ENCODE results near the gene ELOVL6. TPM values are rescaled to one million over a fixed set of nuclear protein-coding genes. Genes with fewer than 3 reads are reported as not detected.

The ELOVL6 gene
- polyA plus RNA-seq, 6 donors from 2014 or later = not detected

- ATAC-seq (ENCODE audit: low read depth in 2 of 2) (no peak), DNase-seq (no peak)
- no peaks in the 10 kb centered on the region for H3K9me3 Mint-ChIP-seq
- no peaks in the 10 kb centered on the region for H3K27me3 Mint-ChIP-seq
- H3K36me3 Mint-ChIP-seq = no peaks in the 10 kb centered on the region
- H3K27ac Mint-ChIP-seq = no peak overlapping the region
- no peak overlapping the region for H3K4me3 Mint-ChIP-seq
- H3K4me1 Mint-ChIP-seq = peaks cover 0 to 3% (median 0%) of the 10 kb centered on the region in 3 donors
Observed at GRCh38 chr4:110120506-110120905, 77.9 kb downstream of the ELOVL6 start.

DNA sequence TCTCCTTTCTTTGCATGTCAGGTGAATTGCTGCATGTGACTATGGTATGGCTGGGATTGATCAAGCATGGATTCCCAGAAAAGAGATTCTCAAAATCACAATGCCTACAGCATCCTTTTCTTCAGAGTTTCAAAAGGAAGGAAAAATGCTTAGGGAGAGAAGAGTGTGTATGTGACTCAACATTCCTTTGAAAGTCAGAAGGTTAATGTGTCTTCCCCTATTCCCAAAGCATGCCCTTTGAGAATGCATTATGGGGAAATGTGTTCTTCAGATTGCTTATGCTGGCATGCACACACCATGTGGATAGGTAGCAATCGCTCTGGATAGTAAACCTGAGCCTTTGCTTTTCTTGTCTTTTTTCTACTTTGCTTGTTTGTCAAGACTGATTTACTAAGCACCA, 78.5 kb downstream of the ELOVL6 start:
- no peak for DNase-seq
- Mint-ChIP-seq H3K4me1 (peaks cover 0 to 3% (median 0%) of the 10 kb centered on the region in 3 donors), H3K27me3 (no peaks in the 10 kb centered on the region), H3K4me3 (no peak overlapping the region), H3K27ac (no peak overlapping the region), H3K9me3 (no peaks in the 10 kb centered on the region), H3K36me3 (no peaks in the 10 kb centered on the region)
- ATAC-seq (ENCODE audit: low read depth in 2 of 2) = no peak

DNA sequence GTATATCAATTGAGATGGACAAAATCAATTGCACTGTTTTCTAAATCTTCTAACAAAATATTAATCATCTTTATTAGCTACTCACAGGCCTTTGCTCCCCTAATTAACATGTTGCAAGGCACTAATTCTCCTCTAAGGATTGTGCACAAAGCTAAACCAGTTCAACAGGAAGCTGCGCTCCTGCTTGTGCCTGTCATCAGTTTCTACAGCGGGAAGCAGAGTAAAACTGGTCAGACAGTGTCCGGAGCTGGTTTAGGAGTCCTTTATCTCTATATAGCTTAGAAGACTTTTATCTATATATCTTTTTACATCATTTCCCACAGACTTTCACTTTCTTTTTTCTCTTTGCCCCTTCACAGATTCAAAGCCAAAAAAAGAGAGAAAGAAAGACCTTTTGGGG, 79.1 kb downstream of the ELOVL6 start:
- no peak for ATAC-seq (ENCODE audit: low read depth in 2 of 2)
- H3K27me3 Mint-ChIP-seq = no peaks in the 10 kb centered on the region
- no peak overlapping the region for H3K4me3 Mint-ChIP-seq
- no peaks in the 10 kb centered on the region for H3K36me3 Mint-ChIP-seq
- peaks cover 0 to 3% (median 0%) of the 10 kb centered on the region in 3 donors for H3K4me1 Mint-ChIP-seq
- DNase-seq = no peak
- H3K27ac Mint-ChIP-seq = no peak overlapping the region
- H3K9me3 Mint-ChIP-seq = no peaks in the 10 kb centered on the region

DNA sequence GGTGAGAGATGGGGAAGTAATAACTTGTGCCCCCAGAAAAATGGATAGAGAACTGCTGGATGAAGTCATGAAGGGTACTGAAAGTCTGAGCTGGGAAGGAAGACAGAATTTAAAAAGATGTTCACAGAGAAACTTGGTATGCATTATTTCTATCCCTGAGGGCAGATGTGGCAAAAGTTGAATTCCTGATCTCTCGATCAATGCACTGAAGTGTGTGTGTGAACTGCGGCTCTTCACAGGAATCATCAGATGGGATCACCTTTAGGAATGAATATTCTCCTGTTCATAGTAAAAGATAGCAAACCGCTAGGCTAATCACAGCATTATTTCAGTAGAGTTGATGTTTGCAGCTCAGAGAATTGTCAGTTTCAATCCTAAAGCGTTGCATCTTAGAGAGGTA, 86.4 kb downstream of the ELOVL6 start:
- Mint-ChIP-seq H3K4me3 (no peak overlapping the region), H3K27ac (no peak overlapping the region)
- DNase-seq = no peak

GRCh38 chr4:110109455-110109854, 89.0 kb downstream of the ELOVL6 start:
- DNase-seq (no peak), ATAC-seq (ENCODE audit: low read depth in 2 of 2) (no peak)
- Mint-ChIP-seq H3K36me3 (no peaks in the 10 kb centered on the region), H3K27me3 (no peaks in the 10 kb centered on the region), H3K27ac (no peak overlapping the region), H3K4me3 (no peak overlapping the region), H3K9me3 (no peaks in the 10 kb centered on the region), H3K4me1 (peaks cover 3 to 7% (median 6%) of the 10 kb centered on the region in 3 donors)

More for the DNA sequence above, 86.4 kb downstream of the ELOVL6 start:
- H3K9me3 Mint-ChIP-seq = no peaks in the 10 kb centered on the region
- no peaks in the 10 kb centered on the region for H3K27me3 Mint-ChIP-seq
- H3K36me3 Mint-ChIP-seq = no peaks in the 10 kb centered on the region
- peaks cover 3 to 7% (median 6%) of the 10 kb centered on the region in 3 donors for H3K4me1 Mint-ChIP-seq
- no peak for ATAC-seq (ENCODE audit: low read depth in 2 of 2)

GRCh38 chr4:110108960-110109359, 89.5 kb downstream of the ELOVL6 start:
- no peaks in the 10 kb centered on the region for H3K27me3 Mint-ChIP-seq
- no peak overlapping the region for H3K4me3 Mint-ChIP-seq
- H3K9me3 Mint-ChIP-seq = no peaks in the 10 kb centered on the region
- H3K36me3 Mint-ChIP-seq = no peaks in the 10 kb centered on the region
- ATAC-seq (ENCODE audit: low read depth in 2 of 2) (no peak), DNase-seq (no peak)
- no peak overlapping the region for H3K27ac Mint-ChIP-seq
- peaks cover 3 to 7% (median 6%) of the 10 kb centered on the region in 3 donors for H3K4me1 Mint-ChIP-seq

DNA sequence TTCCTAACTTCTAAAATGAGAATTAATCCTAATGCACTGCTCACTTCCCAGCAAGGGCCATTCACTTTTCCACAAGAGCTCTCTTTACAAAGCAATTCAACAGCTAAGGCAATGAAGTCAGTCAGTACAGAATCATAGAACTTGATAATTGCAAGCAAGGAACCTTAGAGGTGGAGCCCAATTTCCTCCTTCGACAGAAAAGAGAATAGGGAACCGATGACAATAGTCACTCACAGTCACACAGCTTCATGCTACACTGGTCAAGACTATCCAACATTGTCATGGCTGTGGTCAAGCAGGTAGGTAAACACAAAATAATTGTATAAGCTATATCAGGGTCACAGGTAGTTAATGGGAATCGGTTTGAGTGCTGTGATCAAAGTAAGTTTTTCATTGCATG, 90.0 kb downstream of the ELOVL6 start:
- no peaks in the 10 kb centered on the region for H3K9me3 Mint-ChIP-seq
- H3K4me1 Mint-ChIP-seq = peaks cover 3 to 7% (median 6%) of the 10 kb centered on the region in 3 donors
- no peaks in the 10 kb centered on the region for H3K27me3 Mint-ChIP-seq
- ATAC-seq (ENCODE audit: low read depth in 2 of 2) (peak in 1 of 2 donors; percentile 60), DNase-seq (no peak)
- H3K4me3 Mint-ChIP-seq = no peak overlapping the region
- H3K36me3 Mint-ChIP-seq = no peaks in the 10 kb centered on the region
- H3K27ac Mint-ChIP-seq = no peak overlapping the region

- peaks cover 3 to 7% (median 6%) of the 10 kb centered on the region in 3 donors for H3K4me1 Mint-ChIP-seq
- DNase-seq (no peak), ATAC-seq (ENCODE audit: low read depth in 2 of 2) (no peak)
- H3K27ac Mint-ChIP-seq = no peak overlapping the region
- no peaks in the 10 kb centered on the region for H3K27me3 Mint-ChIP-seq
- H3K4me3 Mint-ChIP-seq = no peak overlapping the region
- H3K9me3 Mint-ChIP-seq = peaks cover 0 to 1% (median 0%) of the 10 kb centered on the region in 7 donors
- no peaks in the 10 kb centered on the region for H3K36me3 Mint-ChIP-seq
Observed at GRCh38 chr4:110107866-110108265, 90.5 kb downstream of the ELOVL6 start.

DNA sequence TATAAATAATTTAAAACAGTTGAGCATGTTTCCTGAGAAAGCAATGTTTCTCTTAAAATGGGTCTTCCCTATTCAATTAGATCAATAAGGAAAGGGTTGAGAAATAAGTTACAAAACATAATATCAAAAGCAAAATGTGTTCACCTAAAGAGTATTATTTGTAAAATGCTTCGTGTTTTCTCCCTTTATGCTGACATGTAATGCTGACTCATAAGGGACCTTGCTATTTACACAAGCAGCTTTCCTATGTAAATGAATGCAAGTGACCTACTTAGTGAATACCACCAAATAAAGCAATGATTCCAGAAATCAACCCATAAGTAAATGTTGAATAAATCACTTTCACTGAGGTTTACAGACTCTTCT, 91.5 kb downstream of the ELOVL6 start:
- Mint-ChIP-seq H3K4me1 (peaks cover 3 to 7% (median 6%) of the 10 kb centered on the region in 3 donors), H3K36me3 (no peaks in the 10 kb centered on the region), H3K9me3 (peaks cover 0 to 1% (median 0%) of the 10 kb centered on the region in 7 donors), H3K27ac (no peak overlapping the region), H3K4me3 (no peak overlapping the region), H3K27me3 (no peaks in the 10 kb centered on the region)
- ATAC-seq (ENCODE audit: low read depth in 2 of 2) = no peak
- no peak for DNase-seq

GRCh38 chr4:110104661-110105060, 93.8 kb downstream of the ELOVL6 start:
- Mint-ChIP-seq H3K27me3 (no peaks in the 10 kb centered on the region), H3K4me1 (peaks cover 3 to 7% (median 6%) of the 10 kb centered on the region in 3 donors), H3K4me3 (no peak overlapping the region), H3K9me3 (peaks cover 0 to 1% (median 0%) of the 10 kb centered on the region in 7 donors), H3K36me3 (no peaks in the 10 kb centered on the region), H3K27ac (no peak overlapping the region)
- ATAC-seq (ENCODE audit: low read depth in 2 of 2) (no peak), DNase-seq (no peak)

- no peak overlapping the region for H3K27ac Mint-ChIP-seq
- peaks cover 0 to 5% of the 10 kb centered on the region in 2 donors for H3K36me3 Mint-ChIP-seq
- no peak for DNase-seq
- no peaks in the 10 kb centered on the region for H3K27me3 Mint-ChIP-seq
- H3K4me3 Mint-ChIP-seq = no peak overlapping the region
- H3K9me3 Mint-ChIP-seq = peaks cover 0 to 1% (median 0%) of the 10 kb centered on the region in 7 donors
- no peaks in the 10 kb centered on the region for H3K4me1 Mint-ChIP-seq
- ATAC-seq (ENCODE audit: low read depth in 2 of 2) = no peak
Observed at GRCh38 chr4:110099638-110100037, 98.8 kb downstream of the ELOVL6 start.

DNA sequence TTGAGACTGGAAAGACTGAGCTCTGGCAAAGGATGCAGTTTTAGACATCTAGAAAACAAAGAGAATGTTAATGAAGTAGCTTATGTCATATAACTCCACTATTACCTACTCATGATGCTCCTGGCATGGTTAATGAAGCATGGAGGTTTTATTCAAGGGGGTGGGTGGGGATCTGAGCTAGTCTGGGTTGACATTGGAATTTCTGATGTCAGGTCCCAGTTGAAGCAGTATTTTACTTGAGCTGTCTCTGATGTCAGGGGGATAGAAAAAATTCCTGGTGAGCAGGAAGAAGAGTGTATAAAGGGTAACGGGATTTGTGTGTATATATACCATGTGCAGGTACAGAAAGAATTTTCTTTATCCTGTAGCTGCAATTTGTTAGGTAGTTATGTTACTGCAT, 102.0 kb downstream of the ELOVL6 start:
- no peaks in the 10 kb centered on the region for H3K27me3 Mint-ChIP-seq
- DNase-seq (no peak), ATAC-seq (ENCODE audit: low read depth in 2 of 2) (no peak)
- no peak overlapping the region for H3K27ac Mint-ChIP-seq
- H3K4me1 Mint-ChIP-seq = no peaks in the 10 kb centered on the region
- H3K4me3 Mint-ChIP-seq = no peak overlapping the region
- no peaks in the 10 kb centered on the region for H3K9me3 Mint-ChIP-seq
- H3K36me3 Mint-ChIP-seq = peaks cover 0 to 6% of the 10 kb centered on the region in 2 donors

GRCh38 chr4:110092646-110093045, 105.8 kb downstream of the ELOVL6 start:
- H3K27me3 Mint-ChIP-seq = no peaks in the 10 kb centered on the region
- H3K4me3 Mint-ChIP-seq = no peak overlapping the region
- no peaks in the 10 kb centered on the region for H3K9me3 Mint-ChIP-seq
- ATAC-seq (ENCODE audit: low read depth in 2 of 2) (no peak), DNase-seq (no peak)
- no peak overlapping the region for H3K27ac Mint-ChIP-seq
- H3K4me1 Mint-ChIP-seq = no peaks in the 10 kb centered on the region
- H3K36me3 Mint-ChIP-seq = peaks cover 0 to 6% of the 10 kb centered on the region in 2 donors

DNA sequence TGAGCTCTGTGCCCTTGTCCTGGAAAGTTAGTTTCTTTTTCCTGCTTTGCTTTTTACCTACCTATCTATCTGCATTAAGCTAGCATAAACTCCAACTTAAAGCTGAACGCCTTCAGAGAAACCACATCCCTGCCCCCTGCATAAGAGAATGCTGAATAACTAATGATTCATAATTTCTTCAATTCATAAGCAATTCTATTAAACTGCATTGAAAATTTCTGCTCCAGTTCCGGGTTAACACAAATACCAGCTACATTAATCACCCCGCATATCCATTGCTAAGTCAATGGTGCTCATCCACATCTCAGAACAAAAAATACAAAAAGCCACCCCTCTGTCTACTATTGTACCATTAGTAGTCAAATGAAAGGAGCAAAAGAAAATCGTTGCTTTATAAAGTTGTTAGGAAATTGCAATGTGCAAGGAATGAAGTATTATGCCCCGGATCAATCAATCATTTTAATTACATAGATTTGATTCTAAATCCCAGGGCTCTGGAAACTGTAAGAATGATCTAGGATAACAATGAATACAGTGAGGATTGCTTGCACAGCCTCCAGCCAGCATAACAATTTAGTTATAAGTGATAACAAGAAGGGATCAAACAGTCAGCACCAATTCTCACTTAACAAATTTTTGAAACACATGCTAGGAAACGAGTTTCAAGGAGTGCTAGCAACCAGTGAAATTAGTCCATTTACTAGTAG, 106.8 kb downstream of the ELOVL6 start:
- no peak for ATAC-seq (ENCODE audit: low read depth in 2 of 2)
- Mint-ChIP-seq H3K36me3 (peaks cover 0 to 6% of the 10 kb centered on the region in 2 donors), H3K4me1 (no peaks in the 10 kb centered on the region), H3K27me3 (no peaks in the 10 kb centered on the region), H3K9me3 (no peaks in the 10 kb centered on the region), H3K4me3 (no peak overlapping the region), H3K27ac (no peak overlapping the region)
- DNase-seq = no peak
